Trophoblast cell (in vitro differentiated cells and primary cell): ENCODE measurements around the gene DLG2.
A peak's percentile ranks its signal among the peaks of the same experiment; 100 is the strongest.

Experiments
- DNase-seq, 2 donors: peaks; one replicate each; pipeline ENCODE4 v3.0.0-alpha.2; 2016
- H2AFZ ChIP-seq: 2 replicates; pipeline ENCODE4 v1.6.1; 2013; ENCODE audit warnings: low read length, moderate library complexity, mild to moderate bottlenecking; ENCODE audit not compliant: insufficient read depth, poor library complexity
- H2AK5ac ChIP-seq: 2 replicates; pipeline ENCODE4 v1.6.1; 2013; ENCODE audit warnings: mild to moderate bottlenecking, low read length
- H2BK120ac ChIP-seq: 2 replicates; pipeline ENCODE4 v1.6.1; 2013; ENCODE audit warnings: low read length, mild to moderate bottlenecking, moderate library complexity; ENCODE audit not compliant: insufficient read depth, poor library complexity
- H2BK12ac ChIP-seq: 2 replicates; pipeline ENCODE4 v1.6.1; 2013; ENCODE audit warnings: mild to moderate bottlenecking, low read length, moderate library complexity
- H2BK5ac ChIP-seq: 2 replicates; pipeline ENCODE4 v1.6.1; 2013; ENCODE audit warnings: low read length, low read depth, moderate library complexity, mild to moderate bottlenecking; ENCODE audit not compliant: poor library complexity
- H3K14ac ChIP-seq: 2 replicates; pipeline ENCODE4 v1.6.1; 2013; ENCODE audit warnings: mild to moderate bottlenecking, low read length
- H3K18ac ChIP-seq: 2 replicates; pipeline ENCODE4 v1.6.1; 2013; ENCODE audit warnings: mild to moderate bottlenecking, low read length
- H3K23ac ChIP-seq: 2 replicates; pipeline ENCODE4 v1.6.1; 2013; ENCODE audit warnings: low read length
- H3K27ac ChIP-seq: 2 replicates; pipeline ENCODE4 v1.5.1; 2013; ENCODE audit warnings: low read depth, mild to moderate bottlenecking, inconsistent platforms, low read length, moderate library complexity
- H3K27me3 ChIP-seq: 2 replicates; pipeline ENCODE4 v1.6.1; 2013; ENCODE audit warnings: inconsistent platforms, mild to moderate bottlenecking, low read length, moderate library complexity; ENCODE audit not compliant: insufficient read depth
- H3K36me3 ChIP-seq, 2 experiments: 1 replicate in 1 of 2; 2 replicates in 1 of 2; pipeline ENCODE4 v1.6.1; 2013; ENCODE audit warnings: low read length in 2 of 2, mild to moderate bottlenecking in 2 of 2, moderate library complexity in 1 of 2; ENCODE audit not compliant: insufficient read depth in 2 of 2, control insufficient read depth in 1 of 2
- H3K4ac ChIP-seq: 2 replicates; pipeline ENCODE4 v1.6.1; 2013; ENCODE audit warnings: low read depth, mild to moderate bottlenecking, low read length, moderate library complexity
- H3K4me1 ChIP-seq, 2 experiments: 1 replicate in 1 of 2; 2 replicates in 1 of 2; pipeline ENCODE4 v1.6.1; 2013; ENCODE audit warnings: low read length in 2 of 2, mild to moderate bottlenecking in 2 of 2, moderate library complexity in 1 of 2; ENCODE audit not compliant: insufficient read depth in 2 of 2, control insufficient read depth in 1 of 2
- H3K4me2 ChIP-seq: 2 replicates; pipeline ENCODE4 v1.6.1; 2013; ENCODE audit warnings: inconsistent platforms, mild to moderate bottlenecking, low read length, moderate library complexity
- H3K4me3 ChIP-seq: 2 replicates; pipeline ENCODE4 v1.5.1; 2013; ENCODE audit warnings: mild to moderate bottlenecking, low read depth, low read length, inconsistent platforms
- H3K79me1 ChIP-seq: one replicate; pipeline ENCODE4 v1.6.1; 2013; ENCODE audit warnings: low read length
- H3K79me2 ChIP-seq: 2 replicates; pipeline ENCODE4 v1.6.1; 2013; ENCODE audit warnings: low read length, mild to moderate bottlenecking; ENCODE audit not compliant: control insufficient read depth, insufficient read depth, poor library complexity
- H3K9ac ChIP-seq: 2 replicates; pipeline ENCODE4 v1.6.1; 2013; ENCODE audit warnings: mild to moderate bottlenecking, low read length
- H3K9me3 ChIP-seq: 2 replicates; pipeline ENCODE4 v1.6.1; 2013; ENCODE audit warnings: low read depth, mild to moderate bottlenecking, control low read depth, inconsistent platforms, low read length; ENCODE audit not compliant: insufficient read depth
- H4K12ac ChIP-seq: 2 replicates; pipeline ENCODE4 v1.6.1; 2013; ENCODE audit warnings: low read depth, mild to moderate bottlenecking, low read length, moderate library complexity
- H4K8ac ChIP-seq: 2 replicates; pipeline ENCODE4 v1.6.1; 2013; ENCODE audit warnings: low read depth, mild to moderate bottlenecking, low read length, moderate library complexity
- H4K91ac ChIP-seq: one replicate; pipeline ENCODE4 v1.6.1; 2013; ENCODE audit warnings: low read depth, mild to moderate bottlenecking, low read length, moderate library complexity
- WGBS: extraction: QIAGEN DNeasy Blood & Tissue Kit; methylation state at CpG from one replicate; pipeline ENCODE4 v1.1.7; 2013; ENCODE audit warnings: missing lambda C conversion rate; ENCODE audit not compliant: insufficient read length, insufficient coverage; ENCODE audit errors: extremely low coverage; 5-methylcytosine and 5-hydroxymethylcytosine counted together

Gene DLG2

GRCh38 chr11:83427943-83428342 is 2199.2 kb downstream of the DLG2 start:
- H2BK12ac ChIP-seq: no peak overlapping the region
- H3K4me2 ChIP-seq: no peak overlapping the region
- H3K4me1 ChIP-seq: no peaks in the 10 kb centered on the region
- no peak overlapping the region for H4K91ac ChIP-seq
- H3K23ac ChIP-seq: no peak overlapping the region
- no peaks in the 10 kb centered on the region for H3K9me3 ChIP-seq
- no peak overlapping the region for H3K27ac ChIP-seq
- H2AK5ac ChIP-seq: no peak overlapping the region
- no peaks in the 10 kb centered on the region for H3K36me3 ChIP-seq
- H2BK120ac ChIP-seq: no peak overlapping the region
- no peak overlapping the region for H2BK5ac ChIP-seq
- peak in 1 of 2 donors; percentile 34 for DNase-seq
- H4K12ac ChIP-seq: no peak overlapping the region
- H3K79me1 ChIP-seq: no peaks in the 10 kb centered on the region
- WGBS: no CpG with 5 or more reads among the region's 2 CpGs
- no peak overlapping the region for H4K8ac ChIP-seq
- no peak overlapping the region for H3K14ac ChIP-seq
- no peak overlapping the region for H3K9ac ChIP-seq
- H3K79me2 ChIP-seq: no peaks in the 10 kb centered on the region
- H3K4me3 ChIP-seq: no peak overlapping the region
- no peak overlapping the region for H3K18ac ChIP-seq
- H3K4ac ChIP-seq: no peak overlapping the region
- H3K27me3 ChIP-seq: no peaks in the 10 kb centered on the region
- no peak overlapping the region for H2AFZ ChIP-seq

- no peaks in the 10 kb centered on the region for H3K4me1 ChIP-seq
- DNase-seq: peak; percentile 40 to 59
- no peaks in the 10 kb centered on the region for H3K27me3 ChIP-seq
- no peaks in the 10 kb centered on the region for H3K79me1 ChIP-seq
- H4K12ac ChIP-seq: no peak overlapping the region
- H3K9ac ChIP-seq: no peak overlapping the region
- no peaks in the 10 kb centered on the region for H3K79me2 ChIP-seq
- no peak overlapping the region for H4K91ac ChIP-seq
- H4K8ac ChIP-seq: no peak overlapping the region
- no peaks in the 10 kb centered on the region for H3K9me3 ChIP-seq
- no peak overlapping the region for H3K23ac ChIP-seq
- H3K4me3 ChIP-seq: no peak overlapping the region
- no peak overlapping the region for H3K4me2 ChIP-seq
- no peak overlapping the region for H3K18ac ChIP-seq
- no peak overlapping the region for H2BK5ac ChIP-seq
- no peak overlapping the region for H2BK12ac ChIP-seq
- no peak overlapping the region for H3K14ac ChIP-seq
- no peak overlapping the region for H3K4ac ChIP-seq
- H2AFZ ChIP-seq: no peak overlapping the region
- H2BK120ac ChIP-seq: no peak overlapping the region
- H3K36me3 ChIP-seq: no peaks in the 10 kb centered on the region
- H2AK5ac ChIP-seq: no peak overlapping the region
- no CpG with 5 or more reads among the region's 2 CpGs for WGBS
- no peak overlapping the region for H3K27ac ChIP-seq
Observed at GRCh38 chr11:83427501-83427900, 2199.6 kb downstream of the DLG2 start.

- H4K91ac ChIP-seq: no peak overlapping the region
- H2BK120ac ChIP-seq: no peak overlapping the region
- no peak overlapping the region for H3K23ac ChIP-seq
- no peak overlapping the region for H4K12ac ChIP-seq
- H3K4me3 ChIP-seq: no peak overlapping the region
- no peak overlapping the region for H2BK12ac ChIP-seq
- H2AFZ ChIP-seq: no peak overlapping the region
- no peak overlapping the region for H3K4me2 ChIP-seq
- no peaks in the 10 kb centered on the region for H3K79me1 ChIP-seq
- no peaks in the 10 kb centered on the region for H3K36me3 ChIP-seq
- no peaks in the 10 kb centered on the region for H3K27me3 ChIP-seq
- no peak for DNase-seq
- no peak overlapping the region for H3K27ac ChIP-seq
- no peaks in the 10 kb centered on the region for H3K9me3 ChIP-seq
- no peaks in the 10 kb centered on the region for H3K79me2 ChIP-seq
- H3K4me1 ChIP-seq: no peaks in the 10 kb centered on the region
- no peak overlapping the region for H3K4ac ChIP-seq
- H3K9ac ChIP-seq: no peak overlapping the region
- H2BK5ac ChIP-seq: no peak overlapping the region
- H3K18ac ChIP-seq: no peak overlapping the region
- H2AK5ac ChIP-seq: no peak overlapping the region
- no peak overlapping the region for H4K8ac ChIP-seq
- no peak overlapping the region for H3K14ac ChIP-seq
Observed at GRCh38 chr11:83425137-83425466, 2202.0 kb downstream of the DLG2 start.

GRCh38 chr11:83424376-83425136 is 2202.6 kb downstream of the DLG2 start:
- H4K12ac ChIP-seq: no peak overlapping the region
- no peaks in the 10 kb centered on the region for H3K36me3 ChIP-seq
- no peak for DNase-seq
- H3K14ac ChIP-seq: no peak overlapping the region
- no CpG with 5 or more reads among the region's 2 CpGs for WGBS
- no peaks in the 10 kb centered on the region for H3K4me1 ChIP-seq
- H3K79me2 ChIP-seq: no peaks in the 10 kb centered on the region
- H3K9me3 ChIP-seq: no peaks in the 10 kb centered on the region
- no peak overlapping the region for H2BK12ac ChIP-seq
- H3K9ac ChIP-seq: no peak overlapping the region
- no peak overlapping the region for H2AFZ ChIP-seq
- H2AK5ac ChIP-seq: no peak overlapping the region
- no peak overlapping the region for H4K8ac ChIP-seq
- H2BK5ac ChIP-seq: no peak overlapping the region
- no peak overlapping the region for H3K18ac ChIP-seq
- H2BK120ac ChIP-seq: no peak overlapping the region
- H4K91ac ChIP-seq: no peak overlapping the region
- no peak overlapping the region for H3K4me2 ChIP-seq
- H3K27ac ChIP-seq: no peak overlapping the region
- no peak overlapping the region for H3K23ac ChIP-seq
- H3K27me3 ChIP-seq: no peaks in the 10 kb centered on the region
- no peak overlapping the region for H3K4me3 ChIP-seq
- no peaks in the 10 kb centered on the region for H3K79me1 ChIP-seq
- H3K4ac ChIP-seq: no peak overlapping the region
